Measurements from ENCODE around the gene CDK3. TPM values are rescaled to one million over a fixed set of nuclear protein-coding genes. Genes with fewer than 3 reads are reported as not detected.

The CDK3 gene
- total and polyA plus RNA-seq, 2 of the 4 experiments (the other 2 are of a cell fraction): 0.72 to 8.8 TPM

DNA sequence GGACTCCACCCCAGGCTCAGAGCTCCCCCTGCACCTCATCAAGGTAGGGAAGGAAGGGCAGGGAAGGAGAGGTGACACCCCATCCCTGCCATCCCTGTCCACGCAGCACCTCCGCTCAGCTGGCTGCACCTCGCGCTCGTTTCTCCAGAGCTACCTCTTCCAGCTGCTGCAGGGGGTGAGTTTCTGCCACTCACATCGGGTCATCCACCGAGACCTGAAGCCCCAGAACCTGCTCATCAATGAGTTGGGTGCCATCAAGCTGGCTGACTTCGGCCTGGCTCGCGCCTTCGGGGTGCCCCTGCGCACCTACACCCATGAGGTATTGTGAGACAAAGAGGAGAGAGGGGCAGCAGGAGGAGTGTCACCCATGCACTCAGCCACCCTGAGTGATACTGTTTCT is 1.4 kb downstream of the CDK3 start (continued):
- no peak for TF ChIP-seq MAFK (IDR thresholded peaks at IDR 0.05; ENCODE audit: low read depth, low read length)
- TF ChIP-seq NFE2L2 (IDR thresholded peaks at IDR 0.05; ENCODE audit: low read depth, low read length): no peak

DNA sequence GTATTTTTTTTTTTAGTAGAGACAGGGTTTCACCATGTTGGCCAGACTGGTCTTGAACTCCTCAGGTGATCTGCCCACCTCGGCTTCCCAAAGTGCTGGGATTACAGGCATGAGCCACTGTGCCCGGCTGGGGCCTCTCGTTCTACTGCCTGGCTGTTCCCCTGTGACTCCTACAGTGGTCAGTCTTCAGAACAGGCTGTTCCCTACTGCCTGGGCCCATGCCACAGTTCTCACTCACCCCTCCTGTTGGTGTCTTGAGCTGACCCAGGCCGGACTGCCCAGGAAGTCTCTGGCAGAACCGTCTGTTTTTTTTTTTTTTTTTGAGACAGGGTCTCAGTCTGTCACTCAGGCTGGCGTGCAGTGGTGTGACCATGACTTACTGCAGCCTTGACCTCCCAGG is 3.3 kb downstream of the CDK3 start:
- H3K27ac ChIP-seq (ENCODE audit: insufficient read depth, low read length): no peak overlapping the region
- POLR2A ChIA-PET (ENCODE audit: unreplicated experiment): interaction anchor here (0.6 kb wide), 1 partner anchor 83 kb away, joined by 3 read pairs; no protein-coding TSS in a partner anchor
- H3K14ac ChIP-seq (replicated peaks; ENCODE audit: low read depth, low read length): no peak overlapping the region
- no peak overlapping the region for H2BK5ac ChIP-seq (ENCODE audit: low read depth, low read length, poor library complexity, severe bottlenecking)
- no peak for ATAC-seq (ENCODE audit: low read depth)
- WGBS, 2 experiments (ENCODE audit: extremely low coverage in 2 of 2, insufficient read length in 1 of 2): 100% methylated on average over 1 of the region's 6 CpGs; no CpG with 5 or more reads in 1 of the 2 experiments
- H4K91ac ChIP-seq (ENCODE audit: insufficient read depth, low read depth, low read length): no peak overlapping the region
- no peak for DNase-seq
- H3K4ac ChIP-seq (ENCODE audit: low read depth, low read length): no peak overlapping the region
- CTCF ChIA-PET: no interaction called here
- H2AFZ ChIP-seq (replicated peaks; ENCODE audit: low read length, poor library complexity): no peak overlapping the region
- H3K9ac ChIP-seq (ENCODE audit: low read depth, low read length): no peak overlapping the region
- TF ChIP-seq NFE2L2 (IDR thresholded peaks at IDR 0.05; ENCODE audit: low read depth, low read length) (no peak), MAFK (IDR thresholded peaks at IDR 0.05; ENCODE audit: low read depth, low read length) (no peak), RFX5 (IDR thresholded peaks at IDR 0.05; ENCODE audit: low read depth, low read length) (no peak), MXI1 (IDR thresholded peaks at IDR 0.05; ENCODE audit: borderline replicate concordance, low read depth, low read length) (no peak)
- no peak overlapping the region for H3K4me2 ChIP-seq (ENCODE audit: low read depth, low read length)
- dilution Hi-C loops (cut with HindIII; ENCODE audit: low sequenced_read_pairs, unreplicated experiment): no loop called here
- H3K23ac ChIP-seq (ENCODE audit: low read depth, low read length): no peak overlapping the region
- no TSS peak for BruUV-seq (replicated peaks)
- no peaks in the 10 kb centered on the region for H3K27me3 ChIP-seq (ENCODE audit: control insufficient read depth, insufficient read depth, low read length)
- peaks cover 7% of the 10 kb centered on the region for H3K4me1 ChIP-seq (ENCODE audit: control insufficient read depth, insufficient read depth, low read length)
- H3K4me3 ChIP-seq (ENCODE audit: insufficient read depth, low read depth, low read length): no peak overlapping the region
- in situ Hi-C loops (cut with MboI; ENCODE audit: low sequenced_read_pairs): no loop called here
- H2BK15ac ChIP-seq (ENCODE audit: low read depth, low read length): no peak overlapping the region
- H3K9me3 ChIP-seq (ENCODE audit: control insufficient read depth, insufficient read depth, low read length): no peaks in the 10 kb centered on the region
- H2AK5ac ChIP-seq (ENCODE audit: low read depth, low read length): no peak overlapping the region
- H3K36me3 ChIP-seq (ENCODE audit: control insufficient read depth, insufficient read depth, low read length): peaks cover 3% of the 10 kb centered on the region; the same call in 1 of the 2 replicates
- intact Hi-C loops (cut with micrococcal nuclease): no loop called here
- no peak overlapping the region for H3K56ac ChIP-seq (ENCODE audit: extremely low read depth, insufficient read depth, low read length)
- H2BK120ac ChIP-seq (ENCODE audit: low read depth, low read length): no peak overlapping the region
- no peak overlapping the region for H4K8ac ChIP-seq (ENCODE audit: low read depth in 2 of 2, low read length in 2 of 2)
- no peaks in the 10 kb centered on the region for H3K9me1 ChIP-seq (ENCODE audit: insufficient read depth, low read length)
- H4K5ac ChIP-seq (ENCODE audit: low read depth, low read length): no peak overlapping the region
- H3K79me1 ChIP-seq (ENCODE audit: low read depth in 1 of 2, low read length in 2 of 2): peaks cover 0 to 3% of the 10 kb centered on the region in 2 experiments; a peak in 1 of 4 replicates
- H2AK9ac ChIP-seq (replicated peaks; ENCODE audit: low read depth, low read length, poor library complexity): no peak overlapping the region
- H4K20me1 ChIP-seq (ENCODE audit: insufficient read depth, low read length): no peaks in the 10 kb centered on the region
- no peak overlapping the region for H3K18ac ChIP-seq (ENCODE audit: low read depth, low read length)
- H2BK20ac ChIP-seq (ENCODE audit: low read depth, low read length): no peak overlapping the region

All from IMR-90 (cell line).